Fibroblast of the aortic adventitia (primary cell): Measurements from ENCODE around the gene IWS1. TPM values are rescaled to one million over a fixed set of nuclear protein-coding genes. Genes with fewer than 3 reads are reported as not detected.

ENCODE experiments used
- DNase-seq: peaks from one replicate; pipeline ENCODE4 v3.0.0-alpha.2; 2010; ENCODE audit warnings: low read depth
- H3K4me3 ChIP-seq: 2 replicates; pipeline ENCODE4 v1.5.1; 2011; ENCODE audit warnings: low read depth, mild to moderate bottlenecking, control low read depth, low read length, moderate library complexity
- total RNA-seq: library from RNA; depleted of rRNA; stranded (reverse); fragments of >200 nt; gene quantifications from 2 replicates; pipeline ENCODE4 v1.2.3, GENCODE V29; 2012; ENCODE audit warnings: low replicate concordance
- TF ChIP-seq, protein P1 (sequence below): IDR thresholded peaks from 2 replicates; pipeline ENCODE4 v1.5.1; 2011; ENCODE audit warnings: mild to moderate bottlenecking, low read length, control low read depth, inconsistent platforms; ENCODE audit not compliant: insufficient read depth

IWS1 gene
- total RNA-seq, 1 donor = 37.7 TPM

DNA sequence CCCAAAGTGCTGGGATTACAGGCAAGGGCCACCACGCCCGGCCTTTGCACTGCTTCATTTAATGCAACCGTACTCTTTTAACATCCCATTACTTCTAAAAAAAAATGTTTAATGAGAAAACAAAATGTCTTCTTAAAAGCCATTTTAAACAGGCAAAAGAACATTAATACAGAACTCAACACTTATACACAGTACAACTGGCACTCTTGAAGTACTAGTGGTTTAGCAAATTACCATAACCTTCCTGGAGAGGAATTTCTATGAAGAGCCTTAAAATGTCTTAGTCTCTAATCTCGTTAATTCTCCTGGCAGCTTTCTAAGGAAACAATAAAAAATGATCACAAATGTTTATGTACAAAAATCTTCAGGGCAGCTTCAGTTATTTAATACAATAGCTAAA lies 5.9 kb downstream of the IWS1 start:
- H3K4me3 ChIP-seq = no peak overlapping the region
- DNase-seq = no peak
- TF ChIP-seq, protein P1, sequence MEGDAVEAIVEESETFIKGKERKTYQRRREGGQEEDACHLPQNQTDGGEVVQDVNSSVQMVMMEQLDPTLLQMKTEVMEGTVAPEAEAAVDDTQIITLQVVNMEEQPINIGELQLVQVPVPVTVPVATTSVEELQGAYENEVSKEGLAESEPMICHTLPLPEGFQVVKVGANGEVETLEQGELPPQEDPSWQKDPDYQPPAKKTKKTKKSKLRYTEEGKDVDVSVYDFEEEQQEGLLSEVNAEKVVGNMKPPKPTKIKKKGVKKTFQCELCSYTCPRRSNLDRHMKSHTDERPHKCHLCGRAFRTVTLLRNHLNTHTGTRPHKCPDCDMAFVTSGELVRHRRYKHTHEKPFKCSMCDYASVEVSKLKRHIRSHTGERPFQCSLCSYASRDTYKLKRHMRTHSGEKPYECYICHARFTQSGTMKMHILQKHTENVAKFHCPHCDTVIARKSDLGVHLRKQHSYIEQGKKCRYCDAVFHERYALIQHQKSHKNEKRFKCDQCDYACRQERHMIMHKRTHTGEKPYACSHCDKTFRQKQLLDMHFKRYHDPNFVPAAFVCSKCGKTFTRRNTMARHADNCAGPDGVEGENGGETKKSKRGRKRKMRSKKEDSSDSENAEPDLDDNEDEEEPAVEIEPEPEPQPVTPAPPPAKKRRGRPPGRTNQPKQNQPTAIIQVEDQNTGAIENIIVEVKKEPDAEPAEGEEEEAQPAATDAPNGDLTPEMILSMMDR = no peak

DNA sequence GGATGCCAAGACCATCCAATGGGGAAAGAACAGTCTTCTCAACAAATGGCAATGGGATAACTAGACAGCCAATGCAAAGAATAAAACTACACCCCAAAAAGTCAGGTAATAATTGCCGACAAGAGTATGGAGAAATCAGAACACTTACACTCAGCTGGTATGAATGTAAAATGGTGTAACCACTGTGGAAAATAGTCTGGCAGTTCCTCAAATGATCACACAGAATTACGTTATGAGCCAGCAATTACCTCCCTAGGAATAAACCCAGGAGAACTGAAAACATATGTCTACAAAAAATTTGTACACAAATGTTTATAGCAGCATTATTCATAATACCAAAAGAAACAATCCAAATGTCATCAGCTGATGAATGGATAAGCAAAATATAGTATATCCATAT lies 8.8 kb downstream of the IWS1 start:
- no peak overlapping the region for H3K4me3 ChIP-seq
- TF ChIP-seq, protein P1 = no peak
- DNase-seq = no peak

GRCh38 chr2:127516041-127516762 lies 10.1 kb downstream of the IWS1 start:
- peak; percentile 97 for DNase-seq
- H3K4me3 ChIP-seq = peak overlapping the region; percentile 26

DNA sequence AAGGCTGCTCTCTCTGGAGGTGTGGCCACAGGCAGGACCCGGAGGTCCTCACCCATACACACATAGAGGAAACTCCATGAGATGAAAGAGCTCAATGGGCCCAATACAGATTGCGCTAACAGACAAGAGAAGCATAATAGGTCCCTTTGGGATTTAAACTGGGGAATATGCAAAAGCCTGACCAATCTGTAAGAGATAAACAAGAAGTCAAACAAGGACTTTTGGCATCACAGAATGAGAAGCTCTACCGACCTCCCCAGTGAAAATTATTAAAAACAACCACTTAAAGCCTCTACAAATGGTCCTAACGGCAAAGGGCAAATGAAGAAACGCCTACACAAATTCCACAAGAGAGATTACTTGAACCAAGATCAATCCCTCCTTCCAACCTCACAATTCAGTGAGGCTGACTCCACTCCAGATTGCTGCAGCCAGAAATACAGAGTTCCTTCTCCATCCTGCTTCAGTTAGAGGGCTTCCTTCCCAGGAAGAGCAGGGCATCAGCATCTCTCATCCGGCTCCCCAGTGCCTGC lies 10.8 kb downstream of the IWS1 start:
- TF ChIP-seq, protein P1 = no peak
- H3K4me3 ChIP-seq = peak overlapping the region; percentile 26
- DNase-seq = peak; percentile 87

More at GRCh38 chr2:127516041-127516762, 10.1 kb downstream of the IWS1 start:
- TF ChIP-seq, protein P1 = no peak

- no peak for DNase-seq
- H3K4me3 ChIP-seq = no peak overlapping the region
- TF ChIP-seq, protein P1 = no peak
Measured at GRCh38 chr2:127514485-127514884, 11.8 kb downstream of the IWS1 start.

- DNase-seq = no peak
- no peak overlapping the region for H3K4me3 ChIP-seq
- TF ChIP-seq, protein P1 = no peak
Measured at GRCh38 chr2:127514076-127514475, 12.2 kb downstream of the IWS1 start.
